Erythroblast (primary cell): ENCODE results near the gene TENM3.

Experiments
- DNase-seq, 2 experiments: peaks; one replicate each; lab custom pipeline; 2025; lab: John Stamatoyannopoulos, UW
- GATA1 ChIP-seq: IDR thresholded peaks from 2 replicates; pipeline ENCODE4 v1.6.1; 2011; ENCODE audit warnings: low read depth, mild to moderate bottlenecking, control low read depth, low read length, moderate library complexity
- POLR2A ChIP-seq: IDR thresholded peaks from 2 replicates; pipeline ENCODE4 v1.6.1; 2011; ENCODE audit warnings: mild to moderate bottlenecking, low read length

The TENM3 gene

DNA sequence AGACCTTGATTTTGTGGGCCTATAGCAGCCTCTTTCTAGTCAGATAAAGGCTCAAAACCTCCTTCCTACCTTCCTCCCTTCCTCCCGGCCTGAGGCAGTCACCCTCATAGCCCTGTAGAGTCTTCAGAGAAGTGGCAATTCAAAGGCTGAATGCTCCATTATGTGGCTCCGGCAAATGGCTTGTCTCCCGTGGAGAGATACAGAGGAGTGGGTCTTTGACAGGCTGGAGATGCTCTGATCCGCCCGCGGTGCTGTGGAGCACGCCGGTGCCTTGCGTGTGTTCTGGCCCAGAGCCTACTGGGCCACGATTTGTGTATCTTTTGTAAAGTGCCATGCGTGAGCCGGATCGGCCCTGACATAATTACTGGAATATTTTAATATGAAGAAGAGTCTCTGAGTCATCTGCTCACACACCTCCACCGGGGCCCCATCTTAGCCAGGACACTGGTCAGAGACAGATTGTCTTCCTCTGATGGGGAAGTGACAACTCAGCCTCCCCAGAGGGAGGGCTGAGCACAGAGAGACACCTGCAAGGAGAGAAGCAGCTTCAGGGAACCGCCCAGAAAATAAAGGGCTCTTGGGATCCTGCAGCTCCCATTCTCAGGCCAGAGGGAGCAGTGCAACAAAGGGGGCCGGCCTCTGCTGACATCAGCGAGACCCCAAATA, 585.3 kb downstream of the TENM3 start:
- TF ChIP-seq POLR2A, result no peak
- no peak for TF ChIP-seq GATA1
- no peak for DNase-seq

GRCh38 chr4:182829196-182829595, 586.0 kb downstream of the TENM3 start:
- DNase-seq, result no peak

GRCh38 chr4:182831376-182831775, 588.2 kb downstream of the TENM3 start:
- no peak for TF ChIP-seq GATA1
- no peak for TF ChIP-seq POLR2A
- DNase-seq, result no peak

More at GRCh38 chr4:182829196-182829595, 586.0 kb downstream of the TENM3 start:
- TF ChIP-seq POLR2A (no peak), GATA1 (no peak)

GRCh38 chr4:182832352-182833120, 589.3 kb downstream of the TENM3 start:
- no peak for TF ChIP-seq POLR2A
- TF ChIP-seq GATA1, result no peak
- DNase-seq, result no peak

- DNase-seq, result no peak
- TF ChIP-seq GATA1, result no peak
- TF ChIP-seq POLR2A, result no peak
Observed at GRCh38 chr4:182835006-182835740, 592.0 kb downstream of the TENM3 start.

GRCh38 chr4:182837831-182838230, 594.6 kb downstream of the TENM3 start:
- TF ChIP-seq POLR2A, result no peak
- no peak for TF ChIP-seq GATA1
- DNase-seq, result no peak

DNA sequence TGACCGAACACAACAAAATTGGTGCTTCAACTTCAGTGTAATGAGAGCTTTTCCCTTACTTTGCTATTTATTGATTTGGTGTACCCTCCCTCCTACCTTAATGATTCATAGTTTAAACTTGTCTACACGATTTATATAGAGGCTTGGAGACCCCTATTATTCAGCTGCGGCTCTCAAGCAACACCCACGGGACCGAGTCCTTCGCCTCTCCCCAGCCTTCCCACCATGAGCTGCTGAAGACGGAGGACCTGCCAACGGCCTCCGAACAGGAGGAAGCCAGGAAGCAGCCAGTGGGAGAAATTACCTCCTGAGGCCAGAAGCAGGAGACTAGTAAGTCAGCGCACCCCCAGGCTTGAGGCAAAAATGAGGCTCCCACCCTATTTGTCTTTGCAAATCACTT, 595.3 kb downstream of the TENM3 start:
- TF ChIP-seq POLR2A, result no peak
- TF ChIP-seq GATA1, result no peak
- DNase-seq, result no peak

DNA sequence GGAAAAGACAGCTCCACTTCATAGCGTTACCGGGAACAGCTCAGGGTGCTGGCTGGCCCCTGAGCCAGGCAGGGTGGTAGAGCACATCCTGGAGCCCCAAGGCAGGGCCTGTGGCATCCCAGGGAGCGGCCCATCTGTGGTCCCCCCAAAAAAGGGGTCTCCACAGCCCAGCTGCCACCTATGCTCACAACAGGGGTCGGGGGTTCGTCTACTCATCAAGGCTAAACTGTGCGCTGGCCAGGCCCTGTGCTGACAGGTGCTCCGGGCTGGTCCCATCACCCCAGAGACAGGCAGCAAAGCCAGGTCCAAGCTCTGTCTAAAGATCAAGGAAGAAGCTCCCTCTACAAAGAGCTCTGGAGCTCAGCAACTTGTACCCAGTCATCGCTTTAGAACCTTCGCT, 596.1 kb downstream of the TENM3 start:
- no peak for DNase-seq
- TF ChIP-seq POLR2A (no peak), GATA1 (no peak)

GRCh38 chr4:182840108-182840507, 596.9 kb downstream of the TENM3 start:
- DNase-seq, result no peak
- no peak for TF ChIP-seq GATA1
- TF ChIP-seq POLR2A, result no peak

- no peak for TF ChIP-seq GATA1
- TF ChIP-seq POLR2A, result no peak
- DNase-seq, result no peak
Observed at GRCh38 chr4:182842104-182842600, 599.0 kb downstream of the TENM3 start.

GRCh38 chr4:182842759-182843390, 599.7 kb downstream of the TENM3 start:
- no peak for DNase-seq
- no peak for TF ChIP-seq GATA1
- TF ChIP-seq POLR2A, result no peak

- TF ChIP-seq GATA1 (no peak), POLR2A (no peak)
- DNase-seq, result no peak
Observed at GRCh38 chr4:182843808-182844325, 600.7 kb downstream of the TENM3 start.

- TF ChIP-seq GATA1, result no peak
- no peak for TF ChIP-seq POLR2A
- no peak for DNase-seq
Observed at GRCh38 chr4:182845618-182846017, 602.4 kb downstream of the TENM3 start.

- no peak for TF ChIP-seq POLR2A
- TF ChIP-seq GATA1, result no peak
- no peak for DNase-seq
Observed at GRCh38 chr4:182846036-182846435, 602.8 kb downstream of the TENM3 start.
